Skeletal muscle tissue (tissue), 4 donors: ENCODE results near the gene KDF1. TPM values are rescaled to one million over a fixed set of nuclear protein-coding genes. Genes with fewer than 3 reads are reported as not detected.

Source experiments
- H3K27ac ChIP-seq: one replicate; pipeline ENCODE4 v1.7.0; 2013; ENCODE audit warnings: mild to moderate bottlenecking, low read depth, low read length, inconsistent platforms
- H3K27me3 ChIP-seq, 3 donors: one replicate each; pipeline ENCODE4 v1.7.0; 2013; ENCODE audit warnings: low read length in 3 of 3; ENCODE audit not compliant: control insufficient read depth in 3 of 3, insufficient read depth in 3 of 3
- H3K36me3 ChIP-seq, 3 donors: one replicate each; pipeline ENCODE4 v1.7.0; 2013; ENCODE audit warnings: low read length in 3 of 3; ENCODE audit not compliant: control insufficient read depth in 3 of 3, insufficient read depth in 3 of 3
- H3K4me1 ChIP-seq, 3 donors: one replicate each; pipeline ENCODE4 v1.7.0; 2013; ENCODE audit warnings: low read length in 3 of 3, mild to moderate bottlenecking in 3 of 3; ENCODE audit not compliant: control insufficient read depth in 3 of 3, insufficient read depth in 3 of 3
- H3K4me3 ChIP-seq, 3 donors: one replicate each; pipeline ENCODE4 v1.7.0; 2013; ENCODE audit warnings: low read length in 3 of 3
- H3K9ac ChIP-seq, 3 donors: one replicate each; pipeline ENCODE4 v1.7.0; 2013; ENCODE audit warnings: low read length in 3 of 3, mild to moderate bottlenecking in 3 of 3, moderate library complexity in 2 of 3, low read depth in 1 of 3
- H3K9me3 ChIP-seq, 3 donors: one replicate each; pipeline ENCODE4 v1.7.0; 2013; ENCODE audit warnings: low read length in 3 of 3; ENCODE audit not compliant: control insufficient read depth in 3 of 3
- total RNA-seq: library from RNA; depleted of rRNA; stranded (reverse); fragments of >200 nt; gene quantifications from one replicate; pipeline ENCODE4 v1.2.3, GENCODE V29; 2014
- donor health status: Osteomylitis.

KDF1 gene, protein sequence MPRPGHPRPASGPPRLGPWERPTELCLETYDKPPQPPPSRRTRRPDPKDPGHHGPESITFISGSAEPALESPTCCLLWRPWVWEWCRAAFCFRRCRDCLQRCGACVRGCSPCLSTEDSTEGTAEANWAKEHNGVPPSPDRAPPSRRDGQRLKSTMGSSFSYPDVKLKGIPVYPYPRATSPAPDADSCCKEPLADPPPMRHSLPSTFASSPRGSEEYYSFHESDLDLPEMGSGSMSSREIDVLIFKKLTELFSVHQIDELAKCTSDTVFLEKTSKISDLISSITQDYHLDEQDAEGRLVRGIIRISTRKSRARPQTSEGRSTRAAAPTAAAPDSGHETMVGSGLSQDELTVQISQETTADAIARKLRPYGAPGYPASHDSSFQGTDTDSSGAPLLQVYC
- total RNA-seq, result not detected

GRCh38 chr1:26959722-26960624 lies at the start of gene KDF1:
TSS of gene KDF1 (minus strand) at chr1:26960468. CDS start at chr1:26952380, 8,088 bp downstream.
- H3K9me3 ChIP-seq, result peaks cover 0 to 5% (median 3%) of the 10 kb centered on the region in 3 donors
- H3K4me1 ChIP-seq, result peaks cover 0 to 9% (median 3%) of the 10 kb centered on the region in 3 donors
- no peak within 1 kb of the TSS for H3K9ac ChIP-seq
- H3K4me3 ChIP-seq, result no peak within 1 kb of the TSS
- H3K36me3 ChIP-seq, result no peaks in the 10 kb centered on the region
- peaks cover 39 to 46% (median 39%) of the 10 kb centered on the region in 3 donors for H3K27me3 ChIP-seq
- H3K27ac ChIP-seq, result no peak within 1 kb of the TSS

- Histone ChIP-seq H3K4me3 (no peak overlapping the region), H3K36me3 (peaks cover 0 to 3% (median 2%) of the 10 kb centered on the region in 3 donors), H3K4me1 (peaks cover 0 to 29% (median 16%) of the 10 kb centered on the region in 3 donors), H3K9ac (no peak overlapping the region), H3K27me3 (no peaks in the 10 kb centered on the region), H3K27ac (peak overlapping the region; percentile 19), H3K9me3 (no peaks in the 10 kb centered on the region)
These were observed 49.4 kb upstream of the KDF1 start for GRCh38 chr1:27009601-27010197.

GRCh38 chr1:27007909-27008582 lies 47.8 kb upstream of the KDF1 start:
- H3K9me3 ChIP-seq, result no peaks in the 10 kb centered on the region
- H3K36me3 ChIP-seq, result peaks cover 0 to 3% (median 2%) of the 10 kb centered on the region in 3 donors
- no peak overlapping the region for H3K27ac ChIP-seq
- peaks cover 0 to 30% (median 18%) of the 10 kb centered on the region in 3 donors for H3K4me1 ChIP-seq
- H3K4me3 ChIP-seq, result no peak overlapping the region
- no peak overlapping the region for H3K9ac ChIP-seq
- no peaks in the 10 kb centered on the region for H3K27me3 ChIP-seq

DNA sequence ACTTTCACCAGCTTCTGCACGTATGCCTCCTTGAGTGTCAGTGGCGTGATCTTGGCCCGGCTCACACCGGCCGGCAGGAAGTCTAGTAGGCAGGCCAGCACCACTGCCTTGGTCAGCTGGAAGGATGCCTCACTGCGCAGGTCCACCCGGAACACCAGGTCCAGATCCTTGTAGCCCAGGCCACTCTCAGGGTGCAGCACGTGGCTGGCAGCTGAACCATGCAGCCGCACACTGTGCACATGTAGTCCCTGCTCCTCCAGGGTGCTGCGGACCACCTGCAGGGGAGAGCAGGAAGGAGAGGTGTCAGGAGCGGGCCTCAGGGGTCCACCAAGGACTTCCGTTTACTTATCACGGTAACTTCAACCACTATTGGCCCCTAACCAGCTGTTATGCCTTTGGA lies 46.4 kb upstream of the KDF1 start:
- Histone ChIP-seq H3K9ac (no peak overlapping the region), H3K4me3 (no peak overlapping the region), H3K4me1 (peaks cover 3 to 23% (median 14%) of the 10 kb centered on the region in 3 donors), H3K36me3 (peaks cover 0 to 3% (median 2%) of the 10 kb centered on the region in 3 donors), H3K27ac (no peak overlapping the region), H3K9me3 (no peaks in the 10 kb centered on the region), H3K27me3 (no peaks in the 10 kb centered on the region)

GRCh38 chr1:27005648-27006496 lies 45.6 kb upstream of the KDF1 start:
- peaks cover 3 to 29% (median 18%) of the 10 kb centered on the region in 3 donors for H3K4me1 ChIP-seq
- no peaks in the 10 kb centered on the region for H3K27me3 ChIP-seq
- H3K9me3 ChIP-seq, result no peaks in the 10 kb centered on the region
- H3K36me3 ChIP-seq, result peaks cover 0 to 3% (median 2%) of the 10 kb centered on the region in 3 donors
- no peak overlapping the region for H3K4me3 ChIP-seq
- no peak overlapping the region for H3K9ac ChIP-seq
- H3K27ac ChIP-seq, result no peak overlapping the region

DNA sequence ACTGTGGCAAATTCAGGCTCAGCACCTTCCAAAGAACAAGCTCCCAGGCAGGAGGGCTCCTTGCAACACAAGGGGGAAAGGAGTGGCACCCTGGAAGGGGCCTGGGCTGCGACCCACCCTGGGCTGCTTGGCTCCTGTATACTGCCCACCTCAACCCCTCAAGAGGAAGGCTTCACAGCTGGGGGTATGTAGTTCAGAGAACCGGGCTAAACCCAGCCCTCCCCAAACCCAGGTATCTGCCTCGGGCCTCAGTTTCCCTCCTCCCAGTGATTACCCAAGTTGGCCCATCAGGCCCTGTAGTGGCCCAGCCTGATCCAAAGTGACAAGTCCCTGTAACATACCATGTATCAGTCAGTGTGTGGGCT lies 44.9 kb upstream of the KDF1 start:
- Histone ChIP-seq H3K4me1 (peaks cover 3 to 29% (median 17%) of the 10 kb centered on the region in 3 donors), H3K4me3 (no peak overlapping the region), H3K36me3 (peaks cover 0 to 3% (median 2%) of the 10 kb centered on the region in 3 donors), H3K9ac (no peak overlapping the region), H3K27me3 (no peaks in the 10 kb centered on the region), H3K9me3 (no peaks in the 10 kb centered on the region), H3K27ac (no peak overlapping the region)

- Histone ChIP-seq H3K4me1 (peaks cover 8 to 25% (median 18%) of the 10 kb centered on the region in 3 donors), H3K9me3 (no peaks in the 10 kb centered on the region), H3K4me3 (no peak overlapping the region), H3K27ac (no peak overlapping the region), H3K36me3 (peaks cover 0 to 3% (median 2%) of the 10 kb centered on the region in 3 donors), H3K27me3 (no peaks in the 10 kb centered on the region), H3K9ac (no peak overlapping the region)
These were observed 44.4 kb upstream of the KDF1 start for GRCh38 chr1:27004471-27005165.

DNA sequence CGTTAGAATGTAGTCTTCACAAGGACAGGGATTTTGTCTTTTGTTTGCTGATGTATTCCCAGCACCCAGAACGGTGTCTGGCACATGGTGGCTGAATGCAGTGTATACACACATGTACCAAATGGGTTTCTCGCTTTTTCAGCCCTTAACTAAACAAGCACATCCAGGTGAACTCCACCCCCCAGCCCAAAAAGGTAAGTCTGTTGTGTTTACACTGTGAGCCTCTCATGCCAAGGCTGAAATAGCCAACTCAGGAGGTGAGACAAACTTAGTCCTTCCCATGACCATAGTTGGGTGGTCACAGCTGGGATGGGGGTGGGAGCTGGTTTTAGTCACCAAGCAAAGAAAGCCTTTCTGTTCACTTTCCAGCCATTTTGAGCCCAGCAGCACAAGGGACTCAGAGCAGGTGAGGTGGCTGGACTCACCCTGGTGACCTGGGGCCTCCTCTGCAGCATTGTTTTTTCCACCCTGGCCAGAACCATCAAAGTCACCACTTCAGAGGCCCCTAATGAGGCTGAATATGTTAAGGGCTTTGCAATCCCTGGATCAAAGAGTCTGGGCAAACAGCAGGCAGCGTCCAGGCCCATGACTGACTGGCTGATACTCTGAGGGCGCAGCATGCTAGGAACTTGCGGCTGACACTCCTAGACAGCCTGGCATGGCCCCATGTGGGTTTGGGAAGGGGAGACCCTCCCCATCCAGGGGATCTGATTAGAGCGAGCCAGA lies 43.6 kb upstream of the KDF1 start:
- no peak overlapping the region for H3K9ac ChIP-seq

More for the DNA sequence above, 43.6 kb upstream of the KDF1 start:
- H3K27ac ChIP-seq, result no peak overlapping the region
- no peak overlapping the region for H3K4me3 ChIP-seq
- H3K36me3 ChIP-seq, result peaks cover 0 to 3% (median 2%) of the 10 kb centered on the region in 3 donors
- H3K4me1 ChIP-seq, result peaks cover 15 to 20% (median 20%) of the 10 kb centered on the region in 3 donors
- no peaks in the 10 kb centered on the region for H3K9me3 ChIP-seq
- no peaks in the 10 kb centered on the region for H3K27me3 ChIP-seq
